Measurements from ENCODE around the gene CDR2.

CDR2 gene

GRCh38 chr16:22366889-22367288 is 7.5 kb downstream of the CDR2 start:
- no peak overlapping the region for H3K27ac ChIP-seq
- TF ChIP-seq CTCF (conservative IDR thresholded peaks at IDR 0.05): no peak

GRCh38 chr16:22366371-22366770 is 8.0 kb downstream of the CDR2 start:
- no peak for TF ChIP-seq CTCF (conservative IDR thresholded peaks at IDR 0.05)
- H3K27ac ChIP-seq: no peak overlapping the region

GRCh38 chr16:22364241-22364640 is 10.2 kb downstream of the CDR2 start:
- no peak for TF ChIP-seq CTCF (conservative IDR thresholded peaks at IDR 0.05)
- no peak overlapping the region for H3K27ac ChIP-seq

- H3K27ac ChIP-seq: no peak overlapping the region
- TF ChIP-seq CTCF (conservative IDR thresholded peaks at IDR 0.05): no peak
Observed at GRCh38 chr16:22360963-22361659, 13.3 kb downstream of the CDR2 start.

GRCh38 chr16:22359679-22360078 is 14.7 kb downstream of the CDR2 start:
- no peak overlapping the region for H3K27ac ChIP-seq
- TF ChIP-seq CTCF (conservative IDR thresholded peaks at IDR 0.05): no peak

GRCh38 chr16:22358000-22358399 is 16.4 kb downstream of the CDR2 start:
- no peak for TF ChIP-seq CTCF (conservative IDR thresholded peaks at IDR 0.05)
- H3K27ac ChIP-seq: no peak overlapping the region

GRCh38 chr16:22357635-22357971 is 16.8 kb downstream of the CDR2 start:
- H3K27ac ChIP-seq: no peak overlapping the region
- no peak for TF ChIP-seq CTCF (conservative IDR thresholded peaks at IDR 0.05)

Data from VCaP (cell line).